Measurements from ENCODE around the gene SNF8.
A peak's percentile ranks its signal among the peaks of the same experiment; 100 is the strongest.
"Not testable (repeated sequence)": the region's sequence is repeated elsewhere in the genome, so short reads cannot be mapped to it uniquely, and the experiment has no call there.

The SNF8 gene, protein sequence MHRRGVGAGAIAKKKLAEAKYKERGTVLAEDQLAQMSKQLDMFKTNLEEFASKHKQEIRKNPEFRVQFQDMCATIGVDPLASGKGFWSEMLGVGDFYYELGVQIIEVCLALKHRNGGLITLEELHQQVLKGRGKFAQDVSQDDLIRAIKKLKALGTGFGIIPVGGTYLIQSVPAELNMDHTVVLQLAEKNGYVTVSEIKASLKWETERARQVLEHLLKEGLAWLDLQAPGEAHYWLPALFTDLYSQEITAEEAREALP

DNA sequence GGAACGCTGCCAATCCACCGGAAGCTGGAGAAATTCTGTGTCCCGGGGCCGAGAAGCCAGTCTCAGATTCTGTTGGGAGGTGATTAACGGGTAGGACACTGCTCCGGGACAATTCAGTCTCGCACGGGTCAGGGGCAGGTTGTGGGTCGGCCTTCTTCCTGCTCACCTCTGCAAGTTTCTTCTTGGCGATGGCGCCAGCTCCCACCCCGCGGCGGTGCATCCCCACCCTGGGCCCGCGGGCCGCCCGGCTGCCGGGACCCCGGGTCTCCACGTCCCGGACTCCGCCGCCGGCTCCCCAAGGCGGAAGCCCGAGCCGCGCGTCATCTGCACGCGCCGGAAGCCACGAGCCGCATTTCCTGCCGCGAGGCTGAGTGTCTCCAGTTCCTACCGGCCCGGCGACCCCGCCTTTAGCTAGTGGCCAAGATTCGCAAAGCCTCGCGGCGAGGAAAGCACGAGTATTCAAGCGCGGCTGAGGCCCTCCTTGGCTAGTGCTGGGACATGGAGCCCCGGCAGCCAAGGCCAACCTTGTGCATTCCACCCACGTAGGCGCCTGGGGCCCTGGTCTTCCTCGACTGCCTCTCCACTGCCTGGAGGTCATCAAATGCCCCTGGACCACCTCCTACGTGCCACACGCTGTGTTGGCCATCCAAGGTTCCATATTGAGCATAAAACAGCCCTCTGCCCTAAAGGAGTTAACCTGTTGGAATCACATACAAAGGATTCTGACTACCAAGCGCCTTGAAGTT lies at the start of gene SNF8:
TSS of gene SNF8 (minus strand) at position 328 of the 746 bp plus-strand sequence. CDS start at position 220, 108 bp downstream.
- DNase-seq, result peak; percentile 98

DNA sequence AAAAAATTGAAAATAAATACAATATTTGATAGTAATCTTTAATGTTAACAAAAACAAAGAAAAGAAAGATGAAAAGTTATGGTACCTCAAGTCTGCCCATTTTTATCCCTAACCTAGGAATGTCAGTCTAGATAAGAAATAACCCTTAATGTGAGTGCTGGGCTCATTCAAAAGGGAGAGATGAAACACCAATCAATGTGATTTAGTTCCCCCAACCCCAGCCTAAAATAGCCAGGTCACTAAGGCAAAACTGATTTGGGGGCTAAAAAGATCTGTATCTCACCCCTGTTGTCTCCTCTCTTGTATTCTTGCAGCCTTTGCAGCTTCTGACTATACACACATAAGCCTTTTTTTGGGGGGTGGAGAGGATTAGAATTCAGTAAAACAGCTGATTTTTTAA lies 49.3 kb upstream of the SNF8 start:
- DNase-seq, result no peak

DNA sequence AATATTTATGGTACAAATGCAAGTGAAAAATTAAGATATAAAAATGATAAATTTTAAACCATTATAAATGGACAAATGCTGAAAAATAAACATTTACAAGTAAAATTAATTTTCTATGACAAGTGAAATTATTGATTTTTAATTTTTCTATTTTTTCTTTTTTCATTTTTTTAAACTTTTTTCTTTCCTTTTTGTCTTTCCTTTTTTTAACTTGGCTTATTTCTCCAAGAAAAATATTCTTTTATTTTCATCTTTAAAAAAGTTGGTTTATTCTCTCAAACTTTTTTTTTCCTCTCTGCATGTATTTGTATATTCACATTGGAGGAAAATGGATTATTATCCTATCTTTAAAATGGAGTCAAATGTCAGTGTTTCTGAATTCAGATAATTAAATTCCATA lies 48.7 kb upstream of the SNF8 start:
- DNase-seq, result no peak

DNA sequence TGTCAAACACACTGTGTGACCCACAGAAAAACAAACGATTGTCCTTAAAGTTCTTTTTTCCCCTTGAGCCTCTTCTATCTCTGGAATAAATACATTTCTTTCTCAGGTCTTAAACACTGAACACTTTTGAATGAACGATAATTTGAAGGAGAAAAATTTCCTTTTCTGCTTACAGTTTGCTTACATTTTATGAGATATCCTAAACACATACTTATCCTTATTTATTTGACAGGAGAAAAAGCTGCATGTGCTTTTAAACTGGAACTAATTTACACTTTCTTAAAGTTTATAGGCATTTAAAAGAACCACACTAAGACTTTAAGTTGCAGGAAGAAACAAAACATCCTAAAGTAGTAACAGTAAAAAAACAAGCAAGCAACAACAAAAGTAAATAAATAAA lies 47.8 kb upstream of the SNF8 start:
- no peak for DNase-seq

DNA sequence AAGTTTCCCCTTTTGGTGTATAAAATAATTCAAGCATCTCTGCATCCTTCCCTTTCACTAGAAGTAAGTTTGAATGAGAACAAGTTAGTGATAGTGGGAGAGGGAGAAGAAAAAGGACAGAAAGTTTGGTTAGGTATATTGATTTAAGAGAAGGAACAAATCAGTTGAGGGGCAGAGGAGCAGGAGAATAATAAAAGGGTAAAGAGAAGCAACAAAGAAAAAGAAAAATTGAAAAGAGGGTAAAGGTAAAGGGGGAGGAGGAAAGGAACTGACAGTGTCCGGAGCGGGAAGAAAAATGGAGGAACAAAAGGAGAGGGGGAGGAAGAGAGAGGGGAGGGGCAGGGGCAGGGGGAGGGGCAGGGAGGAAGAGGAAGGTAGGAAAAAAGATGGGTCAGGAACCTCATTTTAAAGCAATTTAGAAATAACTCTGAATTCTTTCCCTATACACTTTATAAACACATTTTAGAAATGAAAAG lies 46.3 kb upstream of the SNF8 start:
- DNase-seq, result no peak

DNA sequence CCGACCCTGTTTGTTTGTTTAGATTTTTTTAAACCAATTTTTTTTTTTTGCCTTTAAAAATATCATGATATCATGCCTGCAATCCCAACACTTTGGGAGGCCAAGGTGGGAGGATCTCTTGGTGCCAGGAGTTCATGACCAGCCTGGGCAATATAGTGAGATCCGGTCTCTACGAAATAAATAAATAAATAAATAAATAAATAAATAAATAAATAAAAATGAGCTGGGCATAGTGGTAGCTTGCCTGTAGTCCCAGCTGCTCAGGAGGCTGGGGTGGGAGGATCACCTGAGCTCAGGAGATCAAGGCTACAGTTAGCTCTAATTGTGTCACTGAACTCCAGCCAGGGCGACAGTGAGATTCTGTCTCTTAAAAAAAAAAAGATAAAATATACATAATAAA lies 44.5 kb upstream of the SNF8 start:
- DNase-seq, result no peak

DNA sequence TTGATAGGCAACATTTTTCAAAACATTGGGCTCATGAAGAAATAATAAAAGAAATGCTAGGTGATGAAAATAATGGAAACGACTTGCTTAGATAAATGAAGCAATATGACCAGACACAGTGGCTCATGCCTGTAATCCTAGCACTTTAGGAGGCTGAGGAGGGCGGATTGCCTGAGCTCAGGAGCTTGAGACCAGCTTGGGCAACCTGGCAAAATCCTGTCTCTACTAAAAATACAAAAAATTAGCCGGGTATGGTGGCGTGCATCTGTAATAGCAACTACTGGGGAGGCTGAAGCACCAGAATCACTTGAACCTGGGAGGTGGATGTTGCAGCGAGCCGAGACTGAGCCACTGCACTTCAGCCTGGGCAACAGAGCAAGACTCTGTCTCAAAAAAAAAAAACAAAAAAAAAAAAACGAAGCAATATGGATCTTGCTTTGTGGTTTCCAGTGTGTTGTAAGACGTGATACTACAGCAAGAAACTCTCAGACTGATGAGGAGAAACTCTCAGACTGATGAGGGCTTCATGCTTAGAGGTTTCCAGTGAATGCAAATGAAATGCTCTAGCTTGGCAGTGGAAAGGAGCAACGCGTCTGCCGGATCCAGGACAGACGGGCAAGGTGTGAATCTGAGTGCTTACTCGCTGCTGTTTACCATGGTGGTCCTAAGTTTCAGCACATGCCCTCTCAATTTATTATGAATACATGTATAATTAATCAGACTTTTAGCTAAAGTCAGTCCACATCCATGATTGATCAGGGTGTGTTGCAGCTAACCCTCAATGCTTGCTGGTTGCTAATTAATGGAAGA lies 41.0 kb upstream of the SNF8 start:
- peak; percentile 42 for DNase-seq

DNA sequence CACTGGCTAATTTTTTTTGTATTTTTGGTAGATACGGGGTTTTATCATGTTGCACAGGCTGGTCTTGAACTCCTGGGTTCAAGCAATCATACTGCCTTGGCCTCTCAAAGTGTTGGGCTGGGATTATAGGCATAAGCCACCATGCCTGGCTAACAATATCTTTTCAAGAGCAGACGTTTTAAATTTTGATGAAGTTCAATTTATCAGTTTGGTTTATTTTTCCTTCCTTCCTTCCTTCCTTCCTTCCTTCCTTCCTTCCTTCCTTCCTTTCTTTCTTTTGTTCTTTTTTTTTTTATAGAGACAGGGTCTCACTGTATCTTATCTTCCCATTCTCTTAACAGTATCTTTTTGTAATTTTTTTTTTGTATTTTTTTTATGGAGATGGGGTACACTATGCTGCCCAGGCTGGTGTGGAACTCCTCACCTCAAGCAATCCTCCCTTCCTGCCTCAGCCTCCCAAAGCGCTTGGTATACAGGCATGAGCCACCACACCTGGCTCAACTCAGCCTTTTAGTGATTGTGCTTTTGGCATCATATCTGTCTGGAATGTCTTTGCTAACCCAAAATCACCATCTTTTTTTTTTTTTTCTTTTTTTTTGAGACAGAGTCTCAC lies 37.4 kb upstream of the SNF8 start:
- no peak for DNase-seq

DNA sequence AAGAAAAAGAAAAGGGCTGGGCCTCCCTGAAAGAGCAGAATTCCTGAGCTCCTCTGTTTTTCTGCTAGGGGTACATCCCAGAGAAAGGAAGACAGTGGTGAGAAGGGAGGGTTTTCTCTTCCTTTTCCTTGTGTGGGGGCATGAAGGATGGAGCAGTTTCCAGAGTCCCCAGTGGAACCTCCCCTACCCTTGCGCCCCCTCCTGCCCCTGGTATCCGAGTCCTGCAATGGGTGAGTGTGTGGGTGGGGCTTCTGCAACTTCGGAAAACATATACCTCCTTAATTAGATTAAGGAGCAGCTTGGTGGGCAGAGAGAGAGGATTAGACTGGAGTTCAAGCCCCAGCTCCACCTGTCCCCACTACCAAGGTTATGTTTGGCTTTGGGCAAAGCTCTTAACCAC lies 29.2 kb upstream of the SNF8 start:
- no peak for DNase-seq

DNA sequence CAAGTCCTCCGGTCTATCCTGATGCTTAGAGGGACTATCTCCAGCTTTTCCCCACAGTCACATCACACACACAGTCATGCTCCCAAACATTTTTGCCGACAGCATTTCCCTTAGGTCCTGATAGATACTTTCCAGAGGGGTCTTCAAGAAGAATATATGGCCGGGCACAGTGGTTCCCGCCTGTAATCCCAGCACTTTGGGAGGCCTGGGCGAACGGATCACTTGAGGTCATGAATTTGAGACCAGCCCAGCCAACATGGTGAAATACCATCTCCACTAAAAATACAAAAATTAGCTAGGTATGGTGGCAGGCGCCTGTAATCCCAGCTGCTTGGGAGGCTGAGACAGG lies 28.1 kb upstream of the SNF8 start:
- no peak for DNase-seq

DNA sequence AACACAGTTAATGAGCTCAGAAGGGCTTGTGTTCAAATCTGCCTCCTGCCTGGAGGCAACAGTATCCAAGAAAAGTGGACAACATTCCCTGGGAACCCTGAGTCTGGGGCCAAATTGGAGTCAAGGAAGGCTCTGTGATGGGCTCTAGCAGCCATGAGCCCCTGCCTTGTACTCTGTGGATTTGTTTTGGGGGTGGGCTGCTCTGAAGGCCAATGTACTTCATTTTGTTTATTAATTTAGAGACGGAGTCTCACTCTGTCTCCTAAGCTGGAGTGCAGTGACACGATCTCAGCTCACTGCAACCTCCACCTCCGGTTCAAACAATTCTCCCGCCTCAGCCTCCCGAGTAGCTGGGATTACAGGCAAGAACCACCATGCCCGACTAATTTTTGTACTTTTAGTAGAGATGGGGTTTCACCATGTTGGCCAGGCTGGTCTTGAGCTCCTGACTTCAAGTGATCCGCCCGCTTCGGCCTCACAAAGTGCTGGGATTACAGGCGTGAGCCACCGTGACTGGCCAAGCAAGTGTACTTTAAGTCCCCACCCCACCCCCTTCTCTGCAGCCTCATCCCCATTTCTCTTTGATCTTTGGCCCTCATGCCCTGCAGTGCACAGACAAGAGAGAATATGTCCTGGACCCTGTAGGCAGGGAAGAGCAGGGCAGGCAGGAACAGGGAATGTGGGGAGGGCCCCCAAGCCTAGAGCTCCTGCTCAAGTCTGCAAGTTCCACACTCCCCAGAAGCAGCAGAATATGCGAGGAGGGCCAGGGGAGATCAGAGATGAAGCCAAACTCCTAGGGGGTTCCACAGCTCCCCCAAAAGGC lies 26.4 kb upstream of the SNF8 start:
- DNase-seq, result no peak

DNA sequence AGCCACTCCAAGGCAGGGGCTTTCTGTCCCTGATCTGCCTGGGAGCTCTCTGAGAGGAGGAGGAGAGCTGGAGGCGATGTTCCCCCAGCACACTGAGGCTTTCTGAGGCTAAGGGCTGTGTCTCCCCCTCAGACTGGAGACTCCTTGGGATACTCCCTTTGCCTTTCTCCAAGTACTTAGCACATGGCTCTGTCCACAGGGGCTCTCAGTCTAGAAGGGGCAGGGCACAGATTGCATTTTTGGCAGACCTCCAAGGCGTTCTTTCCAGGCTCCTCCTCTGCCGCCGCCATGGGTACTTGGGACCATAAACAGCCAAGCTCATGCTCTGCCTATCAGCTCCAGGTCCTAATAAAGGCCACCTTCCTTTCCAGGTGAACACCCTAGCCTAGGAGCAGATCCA lies 25.6 kb upstream of the SNF8 start:
- DNase-seq, result no peak

DNA sequence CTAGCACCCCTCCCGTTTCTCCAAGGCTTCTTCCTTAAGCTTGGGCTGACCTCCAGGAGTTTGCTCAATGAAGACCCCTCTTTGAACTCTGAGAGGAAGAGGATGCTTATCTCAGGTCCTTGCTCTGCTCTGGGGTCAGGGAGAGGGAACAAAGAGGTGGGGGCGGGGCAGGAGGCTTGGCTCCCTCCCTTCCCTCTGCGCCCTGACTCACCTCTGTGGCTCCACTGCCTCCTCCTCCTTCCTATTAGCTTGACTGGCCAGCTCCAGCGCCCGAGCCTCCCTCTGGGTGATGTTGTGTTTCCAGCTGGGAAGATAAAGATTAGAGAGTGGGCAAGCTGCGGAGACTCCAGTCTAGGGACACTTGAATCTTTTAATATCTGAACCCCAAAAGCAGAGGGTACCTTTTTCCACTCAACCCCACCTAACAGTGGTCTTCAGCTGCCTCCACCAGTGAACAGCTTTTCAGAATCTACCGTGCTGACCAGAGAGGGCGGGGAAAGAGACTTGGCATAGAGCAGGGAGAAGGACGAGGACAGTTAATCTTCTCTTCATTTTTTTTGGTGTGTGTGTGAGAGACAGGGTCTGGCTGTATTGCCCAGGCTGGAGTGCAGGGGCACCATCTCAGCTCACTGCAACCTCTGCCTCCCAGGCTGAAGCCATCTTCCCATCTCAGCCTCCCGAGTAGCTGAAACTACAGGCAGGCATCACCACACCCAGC lies 17.0 kb upstream of the SNF8 start:
- no peak for DNase-seq

DNA sequence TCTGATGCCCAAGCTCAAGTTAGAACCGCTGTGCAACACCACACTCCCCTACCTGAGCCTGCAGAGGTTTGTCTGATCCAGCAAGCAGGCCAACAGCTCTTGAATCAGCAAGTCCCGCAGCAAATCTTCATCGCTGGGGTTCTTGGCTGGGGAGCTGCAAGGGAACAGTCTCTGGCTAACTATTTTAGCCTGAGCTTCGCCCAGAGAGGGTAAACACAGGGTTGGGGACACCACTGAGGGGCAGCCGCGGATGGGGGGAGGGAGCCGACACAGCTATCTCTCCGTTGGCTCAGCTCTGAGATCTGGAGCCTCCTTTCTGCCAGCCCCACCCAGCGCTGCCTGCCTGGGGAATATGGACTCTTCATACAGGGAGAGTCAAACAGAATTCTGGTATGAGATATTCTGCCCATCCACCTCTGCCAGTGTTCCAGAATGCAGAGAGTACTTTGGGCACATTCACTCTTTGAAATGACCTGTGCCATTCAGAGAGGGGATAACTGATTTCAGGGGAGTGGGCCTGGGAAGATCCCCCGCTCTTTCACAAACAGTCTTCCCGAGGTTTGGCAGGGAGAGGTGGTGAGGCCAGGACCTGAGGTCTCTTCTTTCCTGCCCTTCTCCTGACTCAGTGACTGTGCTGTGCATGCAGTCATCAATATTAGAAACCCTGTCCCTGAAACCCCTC lies 16.3 kb upstream of the SNF8 start:
- DNase-seq, result no peak

DNA sequence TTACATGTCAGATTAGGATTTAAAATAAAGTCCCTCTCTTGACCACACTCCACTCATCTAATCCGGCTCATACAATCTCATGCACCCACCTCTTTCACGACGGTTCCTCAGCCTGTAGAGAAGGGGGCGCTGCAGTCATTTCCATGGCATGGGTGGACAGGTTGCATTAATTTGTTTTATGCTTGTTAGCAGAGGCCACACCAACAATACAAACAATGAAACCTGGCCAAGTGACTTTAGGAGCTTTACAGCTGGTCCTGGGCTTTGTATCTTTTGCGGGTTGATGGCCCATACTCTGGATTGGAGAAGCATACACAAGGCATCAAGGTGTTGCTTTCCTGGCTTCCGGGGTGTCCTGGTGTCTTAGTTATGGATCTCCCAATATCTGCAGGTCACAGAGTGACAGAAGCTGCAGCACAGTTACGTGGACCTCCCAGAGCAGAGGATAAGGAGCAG lies 9.7 kb upstream of the SNF8 start:
- no peak for DNase-seq

DNA sequence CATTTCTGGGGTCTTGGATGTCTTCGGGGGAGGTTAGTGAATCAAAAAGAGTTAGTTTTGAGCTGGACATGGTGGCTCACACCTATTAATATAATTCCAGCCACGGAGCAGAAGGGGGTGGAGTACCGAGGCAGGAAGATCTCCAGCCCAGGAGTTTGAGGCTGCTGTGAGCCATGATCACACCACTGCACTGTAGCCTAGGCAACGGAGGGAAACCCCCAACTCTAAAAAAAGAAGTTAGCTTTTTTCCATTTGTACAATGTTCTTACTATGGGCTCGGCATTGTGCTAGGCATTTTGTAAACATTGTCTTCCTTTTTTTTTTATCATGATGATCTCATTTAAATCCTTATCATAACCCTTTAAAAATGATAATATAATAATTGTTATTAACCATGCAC lies 8.3 kb upstream of the SNF8 start:
- no peak for DNase-seq

DNA sequence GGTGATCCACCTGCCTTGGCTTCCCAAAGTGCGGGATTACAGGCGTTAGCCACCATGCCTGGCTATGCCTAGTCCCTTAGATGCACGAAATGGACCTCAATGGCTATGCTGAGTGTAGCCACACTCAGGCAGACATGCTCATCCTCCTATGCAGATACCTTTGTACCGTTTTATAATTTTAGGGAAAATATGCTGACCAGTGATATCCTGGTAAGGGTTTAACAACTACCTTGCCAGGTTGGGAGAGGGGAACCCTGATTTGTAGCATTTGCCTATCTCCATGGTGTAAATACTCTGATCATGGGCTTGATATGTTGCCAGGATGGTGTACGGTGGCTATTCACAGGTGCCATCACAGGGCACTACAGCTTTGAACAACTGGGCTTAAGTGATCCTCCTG lies 6.9 kb upstream of the SNF8 start:
- DNase-seq, result no peak

DNA sequence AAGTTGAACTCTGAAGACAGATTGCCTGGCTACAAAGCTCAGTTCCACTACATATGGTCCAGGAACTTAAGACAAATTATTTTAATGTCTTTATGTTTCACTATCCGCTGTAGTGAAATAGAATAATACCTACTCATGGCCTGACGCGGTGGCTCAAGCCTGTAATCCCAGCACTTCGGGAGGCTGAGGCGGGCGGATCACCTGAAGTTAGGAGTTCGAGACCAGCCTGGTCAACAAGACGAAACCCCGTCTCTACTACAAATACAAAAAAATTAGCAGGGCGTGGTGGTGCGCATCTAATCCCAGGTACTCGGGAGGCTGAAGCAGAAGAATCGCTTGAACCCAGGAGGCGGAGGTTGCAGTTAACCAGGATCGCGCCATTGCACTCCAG lies 614 bp upstream of the SNF8 start:
- DNase-seq, result not testable (repeated sequence)

DNA sequence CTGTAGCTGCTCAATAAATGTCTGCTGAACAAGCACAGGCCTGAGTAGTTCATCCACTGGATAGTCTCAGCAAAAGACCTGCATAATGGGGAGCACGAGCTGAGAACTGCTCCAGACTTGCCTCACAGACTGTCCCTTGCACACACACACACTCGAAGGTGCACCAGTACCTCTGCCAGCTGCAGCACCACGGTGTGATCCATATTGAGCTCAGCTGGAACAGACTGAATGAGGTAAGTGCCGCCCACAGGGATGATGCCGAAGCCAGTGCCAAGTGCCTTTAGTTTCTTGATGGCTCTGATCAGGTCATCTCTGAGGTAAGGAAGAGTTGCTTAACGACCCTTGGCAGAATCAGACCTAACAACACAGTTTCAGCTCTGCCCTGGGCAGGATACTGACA lies 11.6 kb downstream of the SNF8 start:
- DNase-seq, result no peak

DNA sequence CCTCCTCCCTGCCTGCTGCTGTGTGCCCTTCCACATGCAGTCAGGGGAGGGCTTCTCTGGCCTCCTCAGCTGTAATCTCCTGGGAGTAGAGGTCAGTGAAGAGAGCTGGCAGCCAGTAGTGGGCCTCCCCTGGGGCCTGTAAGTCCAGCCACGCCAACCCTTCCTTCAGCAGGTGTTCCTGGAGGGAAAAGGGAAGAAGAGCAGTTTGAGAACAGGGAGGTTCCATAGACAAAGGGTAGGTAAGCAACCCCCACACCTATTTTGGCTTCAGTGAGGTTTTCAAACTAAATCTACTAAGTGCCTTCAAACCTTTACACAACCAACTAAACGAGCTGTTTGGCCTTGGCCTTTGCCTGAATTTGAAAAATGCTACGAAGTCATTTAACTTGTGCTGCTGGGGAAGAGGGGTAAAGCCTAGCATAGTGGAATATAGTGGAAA lies 14.2 kb downstream of the SNF8 start:
- no peak for DNase-seq

DNA sequence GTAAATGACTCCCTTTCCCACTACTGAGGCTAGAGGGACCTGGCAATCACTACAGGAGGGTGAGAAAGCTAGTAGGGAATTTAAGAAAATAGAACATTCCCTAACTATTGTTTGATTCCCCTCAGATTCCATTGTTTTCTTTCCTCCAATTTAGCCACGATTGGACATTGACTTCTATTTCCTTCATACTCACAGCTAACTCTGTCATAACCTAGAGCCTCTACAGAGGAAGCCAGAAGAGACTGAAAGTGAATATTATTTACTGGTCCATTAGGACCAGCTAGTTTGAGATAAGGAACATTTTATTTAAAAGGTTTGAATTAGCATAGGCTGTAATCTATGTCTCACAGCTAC lies 14.9 kb downstream of the SNF8 start:
- DNase-seq, result no peak

All from activated effector memory CD4-positive, alpha-beta T cell treated with anti-CD3 and anti-CD28 coated beads, Interleukin-2, amount 50 U/mL, for 16 hours (primary cell).